Fibroblast of the aortic adventitia (primary cell): ENCODE measurements around the gene TAGLN. TPM values are rescaled to one million over a fixed set of nuclear protein-coding genes. Genes with fewer than 3 reads are reported as not detected.

Experiments used
- DNase-seq: peaks from one replicate; pipeline ENCODE4 v3.0.0-alpha.2; 2010; ENCODE audit warnings: low read depth
- H3K4me3 ChIP-seq: 2 replicates; pipeline ENCODE4 v1.5.1; 2011; ENCODE audit warnings: low read depth, mild to moderate bottlenecking, control low read depth, low read length, moderate library complexity
- CTCF ChIP-seq: IDR thresholded peaks from 2 replicates; pipeline ENCODE4 v1.5.1; 2011; ENCODE audit warnings: mild to moderate bottlenecking, low read length, control low read depth, inconsistent platforms; ENCODE audit not compliant: insufficient read depth
- total RNA-seq: library from RNA; depleted of rRNA; stranded (reverse); fragments of >200 nt; gene quantifications from 2 replicates; pipeline ENCODE4 v1.2.3, GENCODE V29; 2012; ENCODE audit warnings: low replicate concordance

The TAGLN gene
- total RNA-seq, 1 donor: 631 TPM

- TF ChIP-seq CTCF: no peak
- no peak for DNase-seq
- no peak overlapping the region for H3K4me3 ChIP-seq
These were observed 12.8 kb upstream of the TAGLN start for GRCh38 chr11:117186431-117186761.

GRCh38 chr11:117187007-117187406, 12.2 kb upstream of the TAGLN start:
- no peak for DNase-seq

GRCh38 chr11:117187428-117187798, 11.8 kb upstream of the TAGLN start:
- no peak for DNase-seq
- H3K4me3 ChIP-seq: no peak overlapping the region
- no peak for TF ChIP-seq CTCF

More at GRCh38 chr11:117187007-117187406, 12.2 kb upstream of the TAGLN start:
- no peak overlapping the region for H3K4me3 ChIP-seq
- TF ChIP-seq CTCF: no peak

GRCh38 chr11:117187799-117188481, 11.2 kb upstream of the TAGLN start:
- no peak for TF ChIP-seq CTCF
- H3K4me3 ChIP-seq: no peak overlapping the region

GRCh38 chr11:117188620-117189081, 10.5 kb upstream of the TAGLN start:
- H3K4me3 ChIP-seq: no peak overlapping the region
- TF ChIP-seq CTCF: no peak
- no peak for DNase-seq

More at GRCh38 chr11:117187799-117188481, 11.2 kb upstream of the TAGLN start:
- no peak for DNase-seq

GRCh38 chr11:117189191-117189940, 9.8 kb upstream of the TAGLN start:
- H3K4me3 ChIP-seq: no peak overlapping the region
- no peak for DNase-seq
- no peak for TF ChIP-seq CTCF
